NCI-H2081 treated with DMSO at 0.1 percent for 48 hours (cell line): ENCODE data around the gene CEP63.

Experiments
- DNase-seq: peaks from one replicate; lab custom pipeline; 2025; lab: John Stamatoyannopoulos, UW

Gene CEP63

GRCh38 chr3:134468519-134468918, 17.3 kb upstream of the CEP63 start:
- no peak for DNase-seq

GRCh38 chr3:134471521-134472193, 14.2 kb upstream of the CEP63 start:
- DNase-seq: no peak

- no peak for DNase-seq
Observed at GRCh38 chr3:134472831-134473230, 13.0 kb upstream of the CEP63 start.

GRCh38 chr3:134473868-134474546, 11.8 kb upstream of the CEP63 start:
- peak; percentile 62 for DNase-seq

- DNase-seq: no peak
Observed at GRCh38 chr3:134474956-134475355, 10.9 kb upstream of the CEP63 start.

- DNase-seq: no peak
Observed at GRCh38 chr3:134476306-134476705, 9.6 kb upstream of the CEP63 start.

GRCh38 chr3:134477002-134477401, 8.9 kb upstream of the CEP63 start:
- no peak for DNase-seq

GRCh38 chr3:134477938-134478337, 7.9 kb upstream of the CEP63 start:
- DNase-seq: no peak

- no peak for DNase-seq
Observed at GRCh38 chr3:134480546-134480945, 5.3 kb upstream of the CEP63 start.

GRCh38 chr3:134481166-134481565, 4.7 kb upstream of the CEP63 start:
- no peak for DNase-seq

GRCh38 chr3:134482622-134483021, 3.2 kb upstream of the CEP63 start:
- no peak for DNase-seq

- DNase-seq: no peak
Observed at GRCh38 chr3:134483195-134483900, 2.5 kb upstream of the CEP63 start.

GRCh38 chr3:134485075-134485717, 661 bp upstream of the CEP63 start:
- DNase-seq: no peak

- no peak for DNase-seq
Observed at GRCh38 chr3:134486577-134487041, 752 bp downstream of the CEP63 start.

- DNase-seq: no peak
Observed at GRCh38 chr3:134487406-134487805, 1.5 kb downstream of the CEP63 start.

GRCh38 chr3:134494495-134494894, 8.6 kb downstream of the CEP63 start:
- DNase-seq: no peak

GRCh38 chr3:134495980-134496379, 10.1 kb downstream of the CEP63 start:
- DNase-seq: no peak

GRCh38 chr3:134496471-134497071, 10.7 kb downstream of the CEP63 start:
- no peak for DNase-seq

- DNase-seq: no peak
Observed at GRCh38 chr3:134503266-134503665, 17.4 kb downstream of the CEP63 start.

- DNase-seq: no peak
Observed at GRCh38 chr3:134504132-134504531, 18.3 kb downstream of the CEP63 start.

GRCh38 chr3:134505485-134505884, 19.6 kb downstream of the CEP63 start:
- no peak for DNase-seq

- DNase-seq: no peak
Observed at GRCh38 chr3:134511500-134511899, 25.6 kb downstream of the CEP63 start.
